ENCODE results near the gene TBX5. TPM values are rescaled to one million over a fixed set of nuclear protein-coding genes. Genes with fewer than 3 reads are reported as not detected.

The TBX5 gene
- total and polyA plus RNA-seq, 2 experiments from 2014 or later: 0.21 TPM; not detected in 1

DNA sequence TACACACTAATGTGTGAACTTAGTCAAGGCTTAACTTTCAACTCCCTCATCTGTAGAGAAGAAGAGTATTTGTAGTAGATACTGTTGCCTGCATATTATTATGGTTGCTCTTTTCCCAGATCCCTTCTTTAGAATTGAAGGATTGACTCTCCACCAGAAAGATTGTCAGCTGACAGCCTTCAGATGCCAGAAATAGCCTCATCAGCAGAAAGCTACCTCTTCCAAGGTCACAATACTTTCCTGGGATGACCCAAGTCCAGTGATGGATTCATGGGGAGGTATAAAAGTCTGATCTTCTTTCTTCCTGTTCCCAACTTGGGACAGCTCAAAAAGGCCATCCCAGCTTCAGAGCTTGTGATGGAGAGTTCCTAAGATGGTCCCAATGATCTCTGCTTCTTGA, 78.2 kb downstream of the TBX5 start (continued):
- TF ChIP-seq, protein P1, sequence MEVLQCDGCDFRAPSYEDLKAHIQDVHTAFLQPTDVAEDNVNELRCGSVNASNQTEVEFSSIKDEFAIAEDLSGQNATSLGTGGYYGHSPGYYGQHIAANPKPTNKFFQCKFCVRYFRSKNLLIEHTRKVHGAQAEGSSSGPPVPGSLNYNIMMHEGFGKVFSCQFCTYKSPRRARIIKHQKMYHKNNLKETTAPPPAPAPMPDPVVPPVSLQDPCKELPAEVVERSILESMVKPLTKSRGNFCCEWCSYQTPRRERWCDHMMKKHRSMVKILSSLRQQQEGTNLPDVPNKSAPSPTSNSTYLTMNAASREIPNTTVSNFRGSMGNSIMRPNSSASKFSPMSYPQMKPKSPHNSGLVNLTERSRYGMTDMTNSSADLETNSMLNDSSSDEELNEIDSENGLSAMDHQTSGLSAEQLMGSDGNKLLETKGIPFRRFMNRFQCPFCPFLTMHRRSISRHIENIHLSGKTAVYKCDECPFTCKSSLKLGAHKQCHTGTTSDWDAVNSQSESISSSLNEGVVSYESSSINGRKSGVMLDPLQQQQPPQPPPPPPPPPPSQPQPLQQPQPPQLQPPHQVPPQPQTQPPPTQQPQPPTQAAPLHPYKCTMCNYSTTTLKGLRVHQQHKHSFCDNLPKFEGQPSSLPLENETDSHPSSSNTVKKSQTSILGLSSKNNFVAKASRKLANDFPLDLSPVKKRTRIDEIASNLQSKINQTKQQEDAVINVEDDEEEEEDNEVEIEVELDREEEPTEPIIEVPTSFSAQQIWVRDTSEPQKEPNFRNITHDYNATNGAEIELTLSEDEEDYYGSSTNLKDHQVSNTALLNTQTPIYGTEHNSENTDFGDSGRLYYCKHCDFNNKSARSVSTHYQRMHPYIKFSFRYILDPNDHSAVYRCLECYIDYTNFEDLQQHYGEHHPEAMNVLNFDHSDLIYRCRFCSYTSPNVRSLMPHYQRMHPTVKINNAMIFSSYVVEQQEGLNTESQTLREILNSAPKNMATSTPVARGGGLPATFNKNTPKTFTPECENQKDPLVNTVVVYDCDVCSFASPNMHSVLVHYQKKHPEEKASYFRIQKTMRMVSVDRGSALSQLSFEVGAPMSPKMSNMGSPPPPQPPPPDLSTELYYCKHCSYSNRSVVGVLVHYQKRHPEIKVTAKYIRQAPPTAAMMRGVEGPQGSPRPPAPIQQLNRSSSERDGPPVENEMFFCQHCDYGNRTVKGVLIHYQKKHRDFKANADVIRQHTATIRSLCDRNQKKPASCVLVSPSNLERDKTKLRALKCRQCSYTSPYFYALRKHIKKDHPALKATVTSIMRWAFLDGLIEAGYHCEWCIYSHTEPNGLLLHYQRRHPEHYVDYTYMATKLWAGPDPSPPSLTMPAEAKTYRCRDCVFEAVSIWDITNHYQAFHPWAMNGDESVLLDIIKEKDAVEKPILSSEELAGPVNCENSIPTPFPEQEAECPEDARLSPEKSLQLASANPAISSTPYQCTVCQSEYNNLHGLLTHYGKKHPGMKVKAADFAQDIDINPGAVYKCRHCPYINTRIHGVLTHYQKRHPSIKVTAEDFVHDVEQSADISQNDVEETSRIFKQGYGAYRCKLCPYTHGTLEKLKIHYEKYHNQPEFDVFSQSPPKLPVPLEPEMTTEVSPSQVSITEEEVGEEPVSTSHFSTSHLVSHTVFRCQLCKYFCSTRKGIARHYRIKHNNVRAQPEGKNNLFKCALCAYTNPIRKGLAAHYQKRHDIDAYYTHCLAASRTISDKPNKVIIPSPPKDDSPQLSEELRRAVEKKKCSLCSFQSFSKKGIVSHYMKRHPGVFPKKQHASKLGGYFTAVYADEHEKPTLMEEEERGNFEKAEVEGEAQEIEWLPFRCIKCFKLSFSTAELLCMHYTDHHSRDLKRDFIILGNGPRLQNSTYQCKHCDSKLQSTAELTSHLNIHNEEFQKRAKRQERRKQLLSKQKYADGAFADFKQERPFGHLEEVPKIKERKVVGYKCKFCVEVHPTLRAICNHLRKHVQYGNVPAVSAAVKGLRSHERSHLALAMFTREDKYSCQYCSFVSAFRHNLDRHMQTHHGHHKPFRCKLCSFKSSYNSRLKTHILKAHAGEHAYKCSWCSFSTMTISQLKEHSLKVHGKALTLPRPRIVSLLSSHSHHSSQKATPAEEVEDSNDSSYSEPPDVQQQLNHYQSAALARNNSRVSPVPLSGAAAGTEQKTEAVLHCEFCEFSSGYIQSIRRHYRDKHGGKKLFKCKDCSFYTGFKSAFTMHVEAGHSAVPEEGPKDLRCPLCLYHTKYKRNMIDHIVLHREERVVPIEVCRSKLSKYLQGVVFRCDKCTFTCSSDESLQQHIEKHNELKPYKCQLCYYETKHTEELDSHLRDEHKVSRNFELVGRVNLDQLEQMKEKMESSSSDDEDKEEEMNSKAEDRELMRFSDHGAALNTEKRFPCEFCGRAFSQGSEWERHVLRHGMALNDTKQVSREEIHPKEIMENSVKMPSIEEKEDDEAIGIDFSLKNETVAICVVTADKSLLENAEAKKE (CRISPR knock-in tag; IDR thresholded peaks at IDR 0.05): no peak
- no peak for TF ChIP-seq STAT1 (IDR thresholded peaks at IDR 0.05; ENCODE audit: unreplicated experiment)

DNA sequence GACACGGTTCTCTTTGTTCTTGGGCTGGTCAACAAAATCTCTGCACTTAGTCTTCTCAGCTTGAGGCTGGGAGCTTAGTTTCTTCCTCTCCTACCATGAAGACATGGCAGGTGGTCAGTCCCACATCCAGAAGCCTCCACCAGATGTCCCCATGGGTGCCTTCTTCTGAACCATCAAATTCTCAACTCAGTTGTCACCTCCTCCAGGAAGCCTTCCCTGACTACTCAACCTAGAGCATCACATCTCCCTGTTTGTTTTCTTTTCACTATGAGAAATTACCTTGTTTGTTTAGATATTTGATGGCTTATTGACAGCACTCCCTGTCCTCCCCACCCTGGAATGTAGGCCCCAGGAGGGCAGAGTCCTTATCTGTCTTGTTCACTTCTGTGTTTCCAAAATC, 84.4 kb downstream of the TBX5 start:
- H3K4me1 Mint-ChIP-seq: peaks cover 9% of the 10 kb centered on the region
- H3K27ac ChIP-seq (ENCODE audit: low read depth): no peak overlapping the region
- ATAC-seq (no peak), DNase-seq (ENCODE audit: low spot score) (no peak)
- H3K79me2 ChIP-seq (replicated peaks; ENCODE audit: insufficient read depth): no peaks in the 10 kb centered on the region
- no peaks in the 10 kb centered on the region for H3F3A ChIP-seq (replicated peaks; ENCODE audit: low read depth)
- H3K9me3 Mint-ChIP-seq: no peaks in the 10 kb centered on the region
- no peaks in the 10 kb centered on the region for H3K9me2 ChIP-seq (ENCODE audit: insufficient read depth)
- no peak overlapping the region for H3K4me3 Mint-ChIP-seq
- no peak overlapping the region for H3K4me2 ChIP-seq
- peaks cover 5% of the 10 kb centered on the region for H3K4me1 ChIP-seq (ENCODE audit: insufficient read depth)
- no peak overlapping the region for H3K4me3 ChIP-seq
- no peaks in the 10 kb centered on the region for H3K27me3 Mint-ChIP-seq (ENCODE audit: insufficient read depth, low read depth, poor library complexity)
- H3K36me3 ChIP-seq (ENCODE audit: insufficient read depth): no peaks in the 10 kb centered on the region
- no peak overlapping the region for H3K27ac Mint-ChIP-seq
- no peak overlapping the region for H2AFZ ChIP-seq
- H3K27me3 ChIP-seq (ENCODE audit: insufficient read depth): no peaks in the 10 kb centered on the region
- TF ChIP-seq, protein P2, sequence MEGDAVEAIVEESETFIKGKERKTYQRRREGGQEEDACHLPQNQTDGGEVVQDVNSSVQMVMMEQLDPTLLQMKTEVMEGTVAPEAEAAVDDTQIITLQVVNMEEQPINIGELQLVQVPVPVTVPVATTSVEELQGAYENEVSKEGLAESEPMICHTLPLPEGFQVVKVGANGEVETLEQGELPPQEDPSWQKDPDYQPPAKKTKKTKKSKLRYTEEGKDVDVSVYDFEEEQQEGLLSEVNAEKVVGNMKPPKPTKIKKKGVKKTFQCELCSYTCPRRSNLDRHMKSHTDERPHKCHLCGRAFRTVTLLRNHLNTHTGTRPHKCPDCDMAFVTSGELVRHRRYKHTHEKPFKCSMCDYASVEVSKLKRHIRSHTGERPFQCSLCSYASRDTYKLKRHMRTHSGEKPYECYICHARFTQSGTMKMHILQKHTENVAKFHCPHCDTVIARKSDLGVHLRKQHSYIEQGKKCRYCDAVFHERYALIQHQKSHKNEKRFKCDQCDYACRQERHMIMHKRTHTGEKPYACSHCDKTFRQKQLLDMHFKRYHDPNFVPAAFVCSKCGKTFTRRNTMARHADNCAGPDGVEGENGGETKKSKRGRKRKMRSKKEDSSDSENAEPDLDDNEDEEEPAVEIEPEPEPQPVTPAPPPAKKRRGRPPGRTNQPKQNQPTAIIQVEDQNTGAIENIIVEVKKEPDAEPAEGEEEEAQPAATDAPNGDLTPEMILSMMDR (conservative IDR thresholded peaks at IDR 0.05; ENCODE audit: low read depth in 2 of 2): 0 out of 4 replicates have a peak, but pooled peaks of 1 of the 2 experiments have one; percentile 1
- TF ChIP-seq CREB1 (CRISPR knock-in tag; IDR thresholded peaks at IDR 0.05; ENCODE audit: low read depth): no peak
- H4K20me1 ChIP-seq (replicated peaks; ENCODE audit: insufficient read depth): no peaks in the 10 kb centered on the region
- no peaks in the 10 kb centered on the region for H3K36me3 Mint-ChIP-seq (ENCODE audit: low read depth)
